Epidermal melanocyte (primary cell): ENCODE measurements around the gene NLGN3.
A peak's percentile ranks its signal among the peaks of the same experiment; 100 is the strongest.

ENCODE experiments used
- DNase-seq: peaks from one replicate; pipeline ENCODE4 v3.0.0; 2011; ENCODE audit warnings: low spot score; ENCODE audit not compliant: insufficient read length

NLGN3 gene

DNA sequence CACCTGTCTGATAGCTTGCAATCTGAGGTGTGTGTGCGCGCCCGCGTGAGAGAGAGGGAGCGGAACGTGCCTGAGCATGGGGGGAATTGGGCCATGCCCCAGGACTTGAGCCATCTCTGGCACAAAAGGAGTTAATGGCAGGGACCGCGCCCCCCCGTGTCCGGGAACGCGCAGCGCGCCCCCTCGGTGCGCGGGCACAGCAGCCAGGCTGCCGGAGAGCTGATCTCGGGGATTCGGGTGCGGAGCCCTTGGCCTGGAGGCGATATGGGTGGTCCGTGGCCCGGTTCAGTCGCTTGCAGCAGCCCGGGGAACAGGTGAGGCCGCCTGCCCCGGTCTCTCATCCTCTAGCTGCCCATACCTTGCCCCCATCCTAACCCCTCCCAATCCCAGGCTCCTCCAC lies at the start of gene NLGN3:
Gene NLGN3, plus strand, starts transcription at position 191 of the 400 bp plus-strand sequence. CDS start 2,909 bp downstream, outside the sequence.
- no peak for DNase-seq

DNA sequence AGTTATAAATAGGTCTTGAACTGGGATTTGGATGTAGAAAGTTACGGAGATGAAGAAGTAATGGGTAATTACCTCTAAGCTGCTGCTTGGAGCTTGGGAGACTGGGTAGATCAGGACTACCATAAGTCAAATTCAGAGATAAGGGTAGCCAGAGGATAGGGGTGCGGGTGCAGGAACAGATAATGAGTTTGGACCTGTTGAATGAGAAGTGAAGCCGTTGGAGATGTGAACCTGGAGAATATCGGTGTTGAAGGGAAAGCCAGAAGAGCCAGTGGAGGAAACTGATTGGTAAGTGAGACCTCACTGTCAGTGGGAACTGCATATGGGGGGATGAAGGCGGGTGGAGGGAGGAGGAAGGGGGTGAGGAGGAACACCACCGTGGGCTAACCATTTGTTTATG lies 49.6 kb upstream of the NLGN3 start:
- DNase-seq: no peak

DNA sequence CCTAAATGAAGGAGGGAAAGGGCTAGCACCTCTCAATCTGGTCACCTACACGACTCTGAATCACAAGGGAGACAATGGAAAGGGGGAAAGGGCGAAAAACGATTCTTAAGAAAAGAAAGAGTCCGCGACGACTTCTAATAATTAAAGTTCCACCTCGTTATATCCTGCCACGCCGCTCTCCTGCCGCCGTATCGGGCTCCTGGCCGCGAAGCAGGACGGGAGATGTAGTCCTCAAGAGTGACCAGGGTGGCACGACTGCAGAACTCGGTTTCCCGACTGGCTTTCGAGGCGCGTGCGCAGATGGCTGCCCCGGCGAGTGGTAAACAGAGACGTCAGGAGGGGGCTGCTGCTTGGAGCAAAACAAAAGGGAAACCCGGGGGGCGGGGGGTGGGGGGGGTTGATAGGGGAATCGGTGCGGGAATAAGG lies 49.1 kb upstream of the NLGN3 start, which contains the start of gene FOXO4:
Gene FOXO4, plus strand, starts transcription at position 297 of the 426 bp plus-strand sequence. CDS start 678 bp downstream, outside the sequence.
- DNase-seq: peak; percentile 78

DNA sequence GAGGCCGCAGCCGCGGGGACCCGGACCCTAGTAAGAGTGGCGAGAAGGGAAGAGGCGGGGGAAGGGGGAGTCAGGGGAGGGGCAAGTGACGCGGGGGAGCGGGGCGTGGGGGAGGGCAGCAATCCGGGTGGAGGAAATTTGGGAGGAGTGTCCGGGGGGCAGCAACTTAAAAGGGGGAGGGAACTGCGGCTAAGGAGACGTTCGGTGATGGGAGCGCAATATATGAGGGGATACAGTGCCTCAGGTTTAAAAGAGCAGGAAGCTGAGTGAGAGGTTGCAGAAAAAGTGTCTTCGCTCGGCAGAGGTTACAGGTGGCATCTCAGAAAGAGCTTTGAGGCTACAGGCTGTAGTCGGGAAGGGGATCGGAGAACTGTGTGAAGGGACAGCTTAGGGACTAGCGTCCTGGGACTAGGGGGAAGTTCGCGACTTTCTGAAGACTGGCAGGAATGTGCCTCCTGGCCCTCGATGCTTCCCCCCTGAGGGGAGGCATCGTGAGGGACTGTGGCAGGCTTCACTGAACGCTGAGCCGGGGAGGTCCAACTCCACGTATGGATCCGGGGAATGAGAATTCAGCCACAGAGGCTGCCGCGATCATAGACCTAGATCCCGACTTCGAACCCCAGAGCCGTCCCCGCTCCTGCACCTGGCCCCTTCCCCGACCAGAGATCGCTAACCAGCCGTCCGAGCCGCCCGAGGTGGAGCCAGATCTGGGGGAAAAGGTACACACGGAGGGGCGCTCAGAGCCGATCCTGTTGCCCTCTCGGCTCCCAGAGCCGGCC lies 48.5 kb upstream of the NLGN3 start:
- DNase-seq: peak; percentile 45

DNA sequence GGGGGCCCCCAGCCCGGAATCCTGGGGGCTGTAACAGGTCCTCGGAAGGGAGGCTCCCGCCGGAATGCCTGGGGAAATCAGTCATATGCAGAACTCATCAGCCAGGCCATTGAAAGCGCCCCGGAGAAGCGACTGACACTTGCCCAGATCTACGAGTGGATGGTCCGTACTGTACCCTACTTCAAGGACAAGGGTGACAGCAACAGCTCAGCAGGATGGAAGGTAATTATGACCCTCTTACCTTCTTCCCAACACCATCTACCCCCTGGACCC lies 47.9 kb upstream of the NLGN3 start:
- no peak for DNase-seq

DNA sequence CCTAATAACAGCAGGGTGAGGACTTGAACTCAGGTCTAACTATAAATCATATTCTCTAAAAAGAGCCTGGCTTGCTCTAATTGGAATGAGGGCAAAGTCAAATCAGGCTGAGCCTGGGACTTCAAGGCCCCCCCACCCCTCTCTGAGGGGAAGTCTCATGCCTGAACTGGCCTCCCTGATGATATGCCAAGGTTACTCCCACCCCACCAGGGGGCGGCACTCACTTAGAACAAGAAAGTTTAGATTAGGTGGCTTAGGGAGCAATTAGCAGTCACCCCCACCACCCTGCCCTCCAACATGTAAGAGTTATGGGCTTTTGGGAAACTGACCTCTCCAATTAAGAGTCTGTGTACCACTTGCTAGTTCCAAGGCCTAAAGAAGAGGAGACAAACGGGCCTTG lies 46.3 kb upstream of the NLGN3 start:
- peak; percentile 19 for DNase-seq

DNA sequence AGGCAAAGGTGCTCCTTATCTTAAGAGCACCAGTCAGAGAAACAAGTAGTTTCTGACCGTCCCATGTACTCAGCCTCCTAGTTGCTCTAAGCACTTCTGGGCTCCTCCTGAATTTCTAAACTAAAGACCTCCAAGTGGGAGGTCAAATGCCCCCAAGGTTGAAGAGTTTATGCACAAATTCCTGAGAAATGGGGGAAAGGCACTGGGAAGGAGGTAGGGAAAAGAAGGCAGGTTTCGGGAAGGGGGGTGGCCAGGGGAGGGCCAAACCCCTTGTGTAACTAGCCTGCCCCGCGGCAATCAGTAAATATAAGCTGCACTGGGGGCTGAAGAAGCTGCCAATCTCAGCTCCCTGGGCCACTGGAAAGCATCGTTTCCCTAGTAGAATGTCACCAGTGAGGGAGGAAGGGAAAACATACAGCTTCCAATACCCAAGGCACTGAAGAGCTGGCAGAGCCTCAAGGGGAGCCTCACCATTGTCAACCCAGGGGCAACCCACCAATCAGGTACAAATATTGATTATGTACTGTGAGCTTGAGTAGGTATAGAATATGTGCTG lies 45.6 kb upstream of the NLGN3 start:
- DNase-seq: no peak

DNA sequence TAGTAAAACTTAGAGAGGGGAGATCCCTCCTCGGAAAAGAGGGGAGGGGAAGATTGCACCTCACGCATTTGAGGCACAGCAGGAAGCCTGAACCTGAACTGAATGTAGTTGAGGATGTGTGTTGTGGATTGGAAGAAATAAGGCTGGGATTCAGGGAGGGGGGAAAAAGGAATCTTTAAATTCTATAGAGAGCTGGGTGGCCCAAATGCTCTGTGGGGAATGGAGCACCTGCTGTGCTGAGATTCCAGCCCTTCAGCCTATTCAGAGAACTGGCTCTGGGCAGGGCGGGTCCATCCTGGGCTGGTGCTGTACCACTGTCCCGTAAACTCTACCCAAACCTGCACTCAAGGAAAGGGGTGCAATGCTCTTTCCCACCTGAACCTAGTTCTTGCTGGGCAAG lies 44.9 kb upstream of the NLGN3 start:
- DNase-seq: no peak

DNA sequence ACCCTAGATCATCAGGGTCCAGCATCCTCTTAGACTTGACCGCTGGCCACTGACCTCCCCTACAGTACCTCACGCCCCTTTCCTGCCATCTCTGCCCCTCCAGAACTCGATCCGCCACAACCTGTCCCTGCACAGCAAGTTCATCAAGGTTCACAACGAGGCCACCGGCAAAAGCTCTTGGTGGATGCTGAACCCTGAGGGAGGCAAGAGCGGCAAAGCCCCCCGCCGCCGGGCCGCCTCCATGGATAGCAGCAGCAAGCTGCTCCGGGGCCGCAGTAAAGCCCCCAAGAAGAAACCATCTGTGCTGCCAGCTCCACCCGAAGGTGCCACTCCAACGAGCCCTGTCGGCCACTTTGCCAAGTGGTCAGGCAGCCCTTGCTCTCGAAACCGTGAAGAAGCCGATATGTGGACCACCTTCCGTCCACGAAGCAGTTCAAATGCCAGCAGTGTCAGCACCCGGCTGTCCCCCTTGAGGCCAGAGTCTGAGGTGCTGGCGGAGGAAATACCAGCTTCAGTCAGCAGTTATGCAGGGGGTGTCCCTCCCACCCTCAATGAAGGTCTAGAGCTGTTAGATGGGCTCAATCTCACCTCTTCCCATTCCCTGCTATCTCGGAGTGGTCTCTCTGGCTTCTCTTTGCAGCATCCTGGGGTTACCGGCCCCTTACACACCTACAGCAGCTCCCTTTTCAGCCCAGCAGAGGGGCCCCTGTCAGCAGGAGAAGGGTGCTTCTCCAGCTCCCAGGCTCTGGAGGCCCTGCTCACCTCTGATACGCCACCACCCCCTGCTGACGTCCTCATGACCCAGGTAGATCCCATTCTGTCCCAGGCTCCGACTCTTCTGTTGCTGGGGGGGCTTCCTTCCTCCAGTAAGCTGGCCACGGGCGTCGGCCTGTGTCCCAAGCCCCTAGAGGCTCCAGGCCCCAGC lies 43.8 kb upstream of the NLGN3 start:
- no peak for DNase-seq

DNA sequence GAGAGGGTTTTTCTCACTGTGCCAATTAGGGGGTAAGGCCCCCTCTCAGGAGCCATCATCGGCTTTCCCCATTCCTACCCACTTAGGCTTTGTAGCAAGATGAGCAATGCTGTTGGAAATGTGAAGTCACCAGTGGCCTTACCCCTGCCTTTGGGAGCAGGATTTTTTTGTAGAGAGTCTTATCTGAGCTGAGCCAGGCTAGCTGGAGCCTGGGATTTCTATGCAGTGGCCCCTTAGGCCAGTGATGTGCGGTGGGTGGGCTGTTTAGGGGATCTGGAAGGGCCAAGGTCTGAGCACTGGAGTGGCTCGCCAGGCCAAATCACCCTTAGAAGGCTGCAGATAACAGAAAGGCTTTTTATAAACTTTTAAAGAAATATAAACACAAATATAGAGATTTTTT lies 42.3 kb upstream of the NLGN3 start:
- no peak for DNase-seq

DNA sequence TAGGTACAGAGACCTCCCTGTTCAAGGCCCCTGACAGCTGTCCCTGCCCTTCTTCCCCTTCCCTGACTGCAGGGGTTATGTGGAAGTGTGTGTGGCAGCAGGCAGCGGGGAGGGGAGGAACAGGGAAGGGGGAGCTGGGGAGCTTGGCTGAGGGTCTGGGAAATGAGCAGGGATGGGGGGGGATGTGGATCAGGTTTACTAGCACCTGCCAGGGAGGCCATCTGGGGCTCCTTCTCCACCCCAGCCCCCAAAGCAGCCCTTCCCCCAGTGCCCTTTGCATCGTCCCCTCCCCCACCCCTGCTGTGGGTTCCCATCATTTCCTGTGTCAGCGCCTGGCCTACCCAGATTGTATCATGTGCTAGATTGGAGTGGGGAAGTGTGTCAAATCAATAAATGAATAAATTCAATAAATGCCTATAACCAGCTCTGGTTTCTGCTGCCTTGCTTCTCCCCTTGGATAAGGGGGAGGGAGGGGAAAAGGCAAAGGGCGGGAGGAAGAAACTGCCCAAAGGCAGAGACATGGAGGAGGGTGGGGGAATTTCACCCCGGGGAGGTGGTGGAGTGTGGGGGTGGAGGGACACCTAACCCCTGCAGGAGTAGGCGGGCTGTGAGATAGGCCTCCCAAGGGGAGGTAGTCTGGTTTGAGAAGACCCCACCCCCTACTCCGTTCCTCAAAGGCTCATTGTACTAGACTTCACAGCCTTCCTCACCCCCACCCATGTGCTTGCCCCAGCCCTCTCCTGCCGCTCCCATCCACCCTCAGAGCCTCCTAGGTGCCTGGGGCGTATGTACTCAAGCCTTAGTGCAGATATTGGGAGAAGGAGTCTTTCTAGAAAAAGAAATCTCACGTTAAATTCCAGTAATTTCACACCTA lies 41.3 kb upstream of the NLGN3 start:
- peak; percentile 49 for DNase-seq

DNA sequence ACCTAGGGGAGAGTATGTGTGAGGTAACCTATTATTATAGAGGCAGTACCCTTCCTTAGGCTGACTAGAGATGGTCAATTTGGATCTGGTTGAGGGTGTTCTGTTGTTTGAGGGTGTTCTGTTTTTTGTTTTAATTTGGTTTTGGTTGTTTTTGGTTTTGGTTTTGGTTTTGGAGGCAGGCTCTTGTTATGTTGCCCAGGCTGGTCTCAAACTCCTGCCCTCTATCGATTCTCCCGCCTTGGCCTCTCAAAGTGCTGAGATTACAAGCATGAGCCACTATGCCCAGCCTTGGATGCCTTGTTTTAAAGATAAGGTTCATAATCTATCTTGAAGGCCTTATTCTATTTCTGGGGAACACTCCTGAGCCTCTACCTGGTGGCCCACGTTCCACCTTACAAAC lies 39.0 kb upstream of the NLGN3 start:
- DNase-seq: no peak

DNA sequence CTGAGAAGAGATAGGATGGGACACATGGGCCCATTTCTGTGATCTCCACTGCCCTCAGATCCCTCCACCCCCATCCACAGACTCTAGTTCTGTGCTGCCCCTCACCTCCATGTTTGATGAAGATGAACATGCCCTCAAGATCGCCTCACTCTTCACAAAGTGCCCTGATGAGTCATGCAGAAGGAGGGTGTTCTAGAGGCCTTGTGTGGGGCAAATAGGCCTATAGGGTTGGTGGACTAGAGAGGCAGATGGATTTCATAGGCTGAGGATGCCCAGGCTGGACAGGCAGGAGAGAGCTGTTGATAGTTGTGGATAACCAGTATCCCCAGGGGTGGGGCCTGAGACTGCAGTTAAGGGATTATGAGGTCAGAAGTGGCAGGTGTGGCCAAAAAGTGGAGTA lies 38.2 kb upstream of the NLGN3 start, which contains the start of gene CXorf65:
Gene CXorf65, minus strand, starts transcription at position 314 of the 400 bp plus-strand sequence. Its CDS starts 184 bp downstream, at position 130.
- no peak for DNase-seq

DNA sequence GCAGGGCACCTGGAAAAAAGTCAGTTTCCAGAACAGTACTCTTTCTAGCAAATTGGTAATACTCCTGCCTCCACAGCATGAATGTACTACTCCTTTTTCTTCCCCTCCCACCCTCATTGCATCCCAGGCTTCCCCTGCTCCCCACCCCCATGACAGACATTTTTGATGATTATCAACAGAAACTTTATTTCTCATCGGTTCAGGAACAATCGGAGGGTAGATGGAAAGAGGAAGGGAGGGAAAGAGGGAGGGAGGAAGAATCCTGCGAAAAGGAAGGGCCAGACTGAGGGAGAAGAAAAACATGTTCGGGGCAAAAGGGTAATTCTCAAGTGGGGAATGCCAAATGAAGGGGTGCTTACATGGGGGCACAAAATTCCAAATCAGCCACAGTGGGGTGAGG lies 37.4 kb upstream of the NLGN3 start:
- no peak for DNase-seq

DNA sequence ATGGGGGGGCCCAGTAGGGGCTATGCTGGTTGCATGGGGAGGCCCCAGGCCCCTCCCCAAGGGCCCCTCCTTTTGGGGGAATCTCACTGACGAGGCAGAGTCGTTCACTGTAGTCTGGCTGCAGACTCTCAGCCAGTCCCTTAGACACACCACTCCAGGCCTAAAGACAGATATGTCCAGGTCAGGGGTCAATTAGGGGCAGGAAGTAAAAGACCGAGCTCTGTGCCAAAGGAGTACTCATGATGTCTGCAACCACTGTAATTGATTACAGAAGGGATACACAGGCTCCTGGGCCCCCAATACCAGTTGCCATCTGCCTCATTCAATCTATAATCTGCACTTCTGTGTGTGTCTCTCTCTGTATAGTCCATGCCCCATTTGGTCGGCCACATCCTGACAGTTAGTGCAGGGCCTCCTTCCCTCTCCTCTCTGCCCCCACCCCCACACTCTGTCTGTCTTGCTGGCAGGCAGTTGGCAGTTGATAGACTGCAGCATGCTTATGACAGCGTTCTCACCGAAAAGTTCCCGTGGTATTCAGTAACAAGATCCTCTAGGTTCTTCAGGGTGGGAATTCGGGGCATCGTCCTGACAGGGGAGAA lies 36.8 kb upstream of the NLGN3 start:
- DNase-seq: no peak

DNA sequence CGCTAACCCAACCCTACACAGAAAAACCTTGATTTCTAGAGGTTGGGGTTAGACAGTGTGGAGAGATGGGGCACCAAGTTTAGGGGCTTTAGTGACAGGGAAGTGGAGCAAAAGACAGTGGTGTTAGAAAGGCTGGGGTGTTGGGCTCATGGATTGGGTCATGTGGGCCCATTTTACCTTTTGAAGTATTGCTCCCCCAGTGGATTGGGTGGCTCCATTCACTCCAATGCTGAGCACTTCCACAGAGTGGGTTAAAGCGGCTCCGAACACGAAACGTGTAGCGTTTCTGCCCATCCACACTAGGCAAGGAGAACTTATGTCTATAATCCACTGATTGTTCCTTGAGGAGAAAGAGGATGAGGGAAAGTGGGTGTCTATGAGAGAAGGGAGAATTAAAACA lies 35.6 kb upstream of the NLGN3 start:
- no peak for DNase-seq

DNA sequence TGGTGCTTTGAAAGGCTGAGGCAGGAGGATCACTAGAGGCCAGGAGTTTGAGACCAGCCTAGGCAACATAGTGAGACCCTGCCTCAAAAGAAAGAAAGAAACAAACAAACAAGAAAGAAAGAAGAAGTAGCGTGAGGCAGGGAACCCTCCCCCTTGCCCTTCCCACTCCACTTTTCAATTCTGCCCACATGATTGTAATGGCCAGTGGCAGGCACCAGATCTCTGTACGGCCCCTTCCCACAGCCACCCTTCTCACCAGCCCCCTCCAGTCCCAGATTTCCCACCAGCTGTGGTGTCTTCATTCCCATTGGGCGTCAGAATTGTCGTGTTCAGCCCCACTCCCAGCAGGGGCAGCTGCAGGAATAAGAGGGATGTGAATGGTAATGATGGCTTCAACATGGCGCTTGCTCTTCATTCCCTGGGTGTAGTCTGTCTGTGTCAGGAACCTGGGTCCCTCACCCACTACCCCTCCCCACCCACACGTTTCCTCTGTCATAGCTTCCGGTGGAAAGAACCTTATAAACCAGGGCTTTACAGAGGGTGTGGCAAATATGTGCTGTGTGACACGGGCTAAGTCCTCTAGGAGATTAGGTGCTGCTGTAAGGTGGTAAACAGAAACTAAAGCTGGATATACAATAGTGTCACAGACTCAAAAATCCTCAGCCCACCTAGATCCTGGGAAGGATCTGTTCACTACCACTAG lies 33.3 kb upstream of the NLGN3 start, which contains the start of gene IL2RG:
Gene IL2RG, minus strand, starts transcription at position 437 of the 703 bp plus-strand sequence. Its CDS starts 38 bp downstream, at position 399.
- DNase-seq: no peak

DNA sequence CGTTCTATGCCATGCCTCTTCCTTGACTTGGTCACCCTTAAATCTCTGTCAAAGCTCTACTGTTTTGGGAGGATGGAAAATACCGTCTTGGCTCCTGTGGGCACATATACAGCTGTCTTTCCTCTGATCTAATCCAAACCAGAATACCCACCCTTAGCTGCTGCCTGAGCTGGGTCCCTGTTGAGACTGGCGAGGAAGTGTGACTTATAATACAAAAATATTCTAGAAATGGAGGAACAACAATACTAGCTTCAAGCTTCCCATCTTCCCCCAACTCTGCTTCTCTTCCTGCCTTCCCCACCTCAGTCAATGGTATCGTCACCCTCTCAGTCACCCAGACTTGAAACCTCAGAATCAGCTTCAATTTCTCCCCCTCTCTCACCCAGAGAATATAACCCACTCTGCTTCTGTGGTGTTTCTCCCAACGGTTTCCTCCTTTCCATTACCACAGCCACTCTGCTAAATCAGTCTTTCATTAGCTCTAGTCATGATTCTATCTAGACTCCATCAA lies 32.7 kb upstream of the NLGN3 start:
- DNase-seq: no peak

DNA sequence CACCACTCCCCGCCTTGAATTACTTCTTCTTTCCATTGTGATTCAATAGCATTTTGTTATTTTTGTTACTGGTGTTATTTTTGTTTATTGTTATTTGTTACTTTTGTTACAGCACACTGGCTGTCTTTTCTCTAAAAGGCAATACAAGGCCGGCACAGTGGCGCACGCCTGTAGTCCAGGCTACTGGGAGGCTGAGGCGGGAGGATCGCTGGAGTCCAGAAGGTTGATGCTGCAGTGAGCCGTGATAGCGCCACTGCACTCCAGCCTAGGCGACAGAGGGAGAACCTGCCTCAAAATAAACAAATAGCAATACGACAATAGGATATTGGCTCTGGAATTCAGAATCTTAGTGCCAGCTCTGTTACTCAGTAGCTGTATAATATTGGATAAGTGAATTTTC lies 27.3 kb upstream of the NLGN3 start:
- no peak for DNase-seq
